ENCODE results near the gene SPINK6. TPM values are rescaled to one million over a fixed set of nuclear protein-coding genes. Genes with fewer than 3 reads are reported as not detected.

Gene SPINK6
- total RNA-seq, 1 experiment from 2014 or later = not detected

DNA sequence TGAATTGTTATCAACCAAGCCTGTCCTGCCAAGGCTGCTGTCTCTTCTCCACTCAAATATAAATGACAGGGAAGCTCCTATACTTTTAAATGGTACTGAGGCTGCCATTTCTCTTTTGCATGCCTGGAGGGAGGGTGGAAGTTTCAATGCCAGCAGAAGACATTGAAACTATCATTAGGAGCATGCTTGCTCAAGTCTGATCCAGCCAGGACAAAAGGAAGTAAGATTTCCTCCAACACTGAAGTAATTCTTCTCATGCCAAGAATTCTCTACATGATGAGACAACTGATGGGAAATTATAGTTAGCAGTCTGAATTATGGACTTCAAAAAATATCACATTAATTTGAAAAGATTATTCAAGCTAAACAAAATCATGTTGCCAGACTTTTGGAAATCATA is 5.4 kb downstream of the SPINK6 start (continued):
- TF ChIP-seq EZH2phosphoT487 (IDR thresholded peaks at IDR 0.05; ENCODE audit: borderline replicate concordance) = no peak
- no peak for TF ChIP-seq RAD21 (IDR thresholded peaks at IDR 0.05; ENCODE audit: low read depth)
- TF ChIP-seq POLR2AphosphoS5 (IDR thresholded peaks at IDR 0.05; ENCODE audit: low read depth, low read length) = no peak
- TF ChIP-seq SRF (IDR thresholded peaks at IDR 0.05; ENCODE audit: low read depth) = no peak
- TF ChIP-seq, protein P1, sequence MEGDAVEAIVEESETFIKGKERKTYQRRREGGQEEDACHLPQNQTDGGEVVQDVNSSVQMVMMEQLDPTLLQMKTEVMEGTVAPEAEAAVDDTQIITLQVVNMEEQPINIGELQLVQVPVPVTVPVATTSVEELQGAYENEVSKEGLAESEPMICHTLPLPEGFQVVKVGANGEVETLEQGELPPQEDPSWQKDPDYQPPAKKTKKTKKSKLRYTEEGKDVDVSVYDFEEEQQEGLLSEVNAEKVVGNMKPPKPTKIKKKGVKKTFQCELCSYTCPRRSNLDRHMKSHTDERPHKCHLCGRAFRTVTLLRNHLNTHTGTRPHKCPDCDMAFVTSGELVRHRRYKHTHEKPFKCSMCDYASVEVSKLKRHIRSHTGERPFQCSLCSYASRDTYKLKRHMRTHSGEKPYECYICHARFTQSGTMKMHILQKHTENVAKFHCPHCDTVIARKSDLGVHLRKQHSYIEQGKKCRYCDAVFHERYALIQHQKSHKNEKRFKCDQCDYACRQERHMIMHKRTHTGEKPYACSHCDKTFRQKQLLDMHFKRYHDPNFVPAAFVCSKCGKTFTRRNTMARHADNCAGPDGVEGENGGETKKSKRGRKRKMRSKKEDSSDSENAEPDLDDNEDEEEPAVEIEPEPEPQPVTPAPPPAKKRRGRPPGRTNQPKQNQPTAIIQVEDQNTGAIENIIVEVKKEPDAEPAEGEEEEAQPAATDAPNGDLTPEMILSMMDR (IDR thresholded peaks at IDR 0.05 in 2 of 3, conservative IDR thresholded peaks at IDR 0.05 in 1 of 3; ENCODE audit: borderline replicate concordance in 1 of 3, insufficient read depth in 1 of 3, low read depth in 2 of 3, low read length in 2 of 3) = no peak
- TF ChIP-seq, protein P2, sequence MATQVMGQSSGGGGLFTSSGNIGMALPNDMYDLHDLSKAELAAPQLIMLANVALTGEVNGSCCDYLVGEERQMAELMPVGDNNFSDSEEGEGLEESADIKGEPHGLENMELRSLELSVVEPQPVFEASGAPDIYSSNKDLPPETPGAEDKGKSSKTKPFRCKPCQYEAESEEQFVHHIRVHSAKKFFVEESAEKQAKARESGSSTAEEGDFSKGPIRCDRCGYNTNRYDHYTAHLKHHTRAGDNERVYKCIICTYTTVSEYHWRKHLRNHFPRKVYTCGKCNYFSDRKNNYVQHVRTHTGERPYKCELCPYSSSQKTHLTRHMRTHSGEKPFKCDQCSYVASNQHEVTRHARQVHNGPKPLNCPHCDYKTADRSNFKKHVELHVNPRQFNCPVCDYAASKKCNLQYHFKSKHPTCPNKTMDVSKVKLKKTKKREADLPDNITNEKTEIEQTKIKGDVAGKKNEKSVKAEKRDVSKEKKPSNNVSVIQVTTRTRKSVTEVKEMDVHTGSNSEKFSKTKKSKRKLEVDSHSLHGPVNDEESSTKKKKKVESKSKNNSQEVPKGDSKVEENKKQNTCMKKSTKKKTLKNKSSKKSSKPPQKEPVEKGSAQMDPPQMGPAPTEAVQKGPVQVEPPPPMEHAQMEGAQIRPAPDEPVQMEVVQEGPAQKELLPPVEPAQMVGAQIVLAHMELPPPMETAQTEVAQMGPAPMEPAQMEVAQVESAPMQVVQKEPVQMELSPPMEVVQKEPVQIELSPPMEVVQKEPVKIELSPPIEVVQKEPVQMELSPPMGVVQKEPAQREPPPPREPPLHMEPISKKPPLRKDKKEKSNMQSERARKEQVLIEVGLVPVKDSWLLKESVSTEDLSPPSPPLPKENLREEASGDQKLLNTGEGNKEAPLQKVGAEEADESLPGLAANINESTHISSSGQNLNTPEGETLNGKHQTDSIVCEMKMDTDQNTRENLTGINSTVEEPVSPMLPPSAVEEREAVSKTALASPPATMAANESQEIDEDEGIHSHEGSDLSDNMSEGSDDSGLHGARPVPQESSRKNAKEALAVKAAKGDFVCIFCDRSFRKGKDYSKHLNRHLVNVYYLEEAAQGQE (IDR thresholded peaks at IDR 0.05; ENCODE audit: low read depth) = no peak

DNA sequence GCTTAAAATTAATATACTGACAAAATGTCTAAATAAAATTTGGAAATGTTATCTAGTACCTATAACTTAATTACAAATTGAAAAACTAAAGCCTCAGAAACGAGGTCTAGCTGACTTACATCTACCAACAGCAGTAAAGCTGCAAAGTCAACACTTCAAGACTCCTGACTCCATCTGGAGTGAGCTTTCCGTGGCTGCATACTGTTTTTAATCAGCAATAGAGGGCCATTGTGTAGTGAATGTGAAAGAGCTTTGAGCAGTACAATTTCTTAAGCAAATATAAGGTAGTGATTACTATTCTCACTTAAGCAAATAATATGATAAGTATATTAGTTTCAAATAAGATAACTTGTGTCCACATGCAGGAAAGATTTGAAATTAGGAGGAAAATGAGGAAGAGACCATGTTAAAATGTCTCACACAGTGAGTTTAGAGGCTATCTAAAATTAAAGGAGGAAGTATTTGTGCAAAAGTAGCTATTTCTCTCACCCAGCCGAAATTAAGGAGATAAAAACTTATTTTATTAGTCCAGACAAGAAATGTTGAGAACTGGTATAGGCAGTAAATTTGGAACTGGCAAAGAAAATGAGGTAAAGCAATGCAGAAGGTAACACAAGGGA is 6.4 kb downstream of the SPINK6 start:
- ATAC-seq = no peak
- H3K4me3 ChIP-seq (replicated peaks in 1 of 2; ENCODE audit: low read depth in 1 of 2, low read length in 2 of 2) = no peak overlapping the region
- no peaks in the 10 kb centered on the region for H3K36me3 ChIP-seq (ENCODE audit: control insufficient read depth in 1 of 2, insufficient read depth in 2 of 2, low read length in 2 of 2)
- ChIA-PET POLR2A (no interaction called here), CTCF (no interaction called here), RAD21 (ENCODE audit: low non-redundant PET in 1 of 2, low total read pairs in 2 of 2, uncharacterized antibody in 2 of 2, unreplicated experiment in 2 of 2) (no interaction called here)
- intact Hi-C loops (cut with micrococcal nuclease) = no loop called here
- no peaks in the 10 kb centered on the region for H3K4me1 ChIP-seq (ENCODE audit: control insufficient read depth in 1 of 2, insufficient read depth in 2 of 2, low read length in 2 of 2)
- no peak overlapping the region for H3K27ac ChIP-seq (ENCODE audit: low read depth, low read length)
- no peaks in the 10 kb centered on the region; the same call in 1 of the 2 replicates for H3K9me2 ChIP-seq (ENCODE audit: insufficient read depth)
- no peak overlapping the region for H2AFZ ChIP-seq (ENCODE audit: low read depth, low read length, poor library complexity, severe bottlenecking)
- H3K9ac ChIP-seq (ENCODE audit: low read length) = no peak overlapping the region
- no peak overlapping the region for H3K4me2 ChIP-seq (ENCODE audit: low read length)
- BruUV-seq (replicated peaks) = no TSS peak
- H4K20me1 ChIP-seq (ENCODE audit: insufficient read depth) = no peaks in the 10 kb centered on the region
- no peaks in the 10 kb centered on the region for H3K27me3 ChIP-seq (ENCODE audit: insufficient read depth, low read length)
- H3K79me2 ChIP-seq (ENCODE audit: insufficient read depth, low read length) = no peaks in the 10 kb centered on the region
- H3K9me3 ChIP-seq (ENCODE audit: control insufficient read depth in 1 of 2, insufficient read depth in 1 of 2, low read depth in 1 of 2, low read length in 2 of 2) = no peaks in the 10 kb centered on the region
- no peak for DNase-seq (ENCODE audit: low read depth, low spot score)
- TF ChIP-seq, protein P3, sequence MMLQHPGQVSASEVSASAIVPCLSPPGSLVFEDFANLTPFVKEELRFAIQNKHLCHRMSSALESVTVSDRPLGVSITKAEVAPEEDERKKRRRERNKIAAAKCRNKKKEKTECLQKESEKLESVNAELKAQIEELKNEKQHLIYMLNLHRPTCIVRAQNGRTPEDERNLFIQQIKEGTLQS (IDR thresholded peaks at IDR 0.05) = no peak
- TF ChIP-seq ELF1 (IDR thresholded peaks at IDR 0.05; ENCODE audit: borderline replicate concordance, low read depth) (no peak), TCF7L2 (IDR thresholded peaks at IDR 0.05; ENCODE audit: borderline replicate concordance, extremely low read depth, insufficient read depth, insufficient read length) (no peak), ZNF274 (IDR thresholded peaks at IDR 0.05; ENCODE audit: low read depth, low read length) (no peak), YY1 (IDR thresholded peaks at IDR 0.05; ENCODE audit: extremely low read depth, insufficient replicate concordance, low read depth, low read length) (no peak), EZH2phosphoT487 (IDR thresholded peaks at IDR 0.05; ENCODE audit: borderline replicate concordance) (no peak), SIN3A (IDR thresholded peaks at IDR 0.05; ENCODE audit: low read depth) (no peak), ZFX (IDR thresholded peaks at IDR 0.05) (no peak)
- TF ChIP-seq, protein P2 (IDR thresholded peaks at IDR 0.05; ENCODE audit: low read depth) = no peak
